Activated naive CD4-positive, alpha-beta T cell (primary cell): ENCODE results near the gene PLIN4.

Experiments
- DNase-seq, 4 experiments: peaks; one replicate each; lab custom pipeline; 2025; lab: John Stamatoyannopoulos, UW

PLIN4 gene

GRCh38 chr19:4523306-4524110 lies 5.2 kb upstream of the PLIN4 start:
- no peak for DNase-seq

GRCh38 chr19:4522291-4523002 lies 4.2 kb upstream of the PLIN4 start:
- DNase-seq = no peak

GRCh38 chr19:4521888-4522242 lies 3.6 kb upstream of the PLIN4 start:
- no peak for DNase-seq

- DNase-seq = no peak
Measured at GRCh38 chr19:4521170-4521887, 3.0 kb upstream of the PLIN4 start.

- DNase-seq = no peak
Measured at GRCh38 chr19:4519521-4520277, 1.4 kb upstream of the PLIN4 start.

GRCh38 chr19:4519172-4519496 lies 848 bp upstream of the PLIN4 start:
- no peak for DNase-seq

- DNase-seq = no peak
Measured at GRCh38 chr19:4517451-4518057, 732 bp downstream of the PLIN4 start.

GRCh38 chr19:4516939-4517300 lies 1.4 kb downstream of the PLIN4 start:
- no peak for DNase-seq

- no peak for DNase-seq
Measured at GRCh38 chr19:4516199-4516938, 1.9 kb downstream of the PLIN4 start.

- no peak for DNase-seq
Measured at GRCh38 chr19:4515732-4516131, 2.6 kb downstream of the PLIN4 start.

GRCh38 chr19:4513248-4513647 lies 5.0 kb downstream of the PLIN4 start:
- no peak for DNase-seq

- DNase-seq = no peak
Measured at GRCh38 chr19:4512070-4512469, 6.2 kb downstream of the PLIN4 start.

- no peak for DNase-seq
Measured at GRCh38 chr19:4511300-4512054, 6.8 kb downstream of the PLIN4 start.

- DNase-seq = no peak
Measured at GRCh38 chr19:4510435-4511255, 7.6 kb downstream of the PLIN4 start.

- no peak for DNase-seq
Measured at GRCh38 chr19:4508698-4509097, 9.6 kb downstream of the PLIN4 start.

GRCh38 chr19:4507804-4508203 lies 10.5 kb downstream of the PLIN4 start:
- DNase-seq = no peak

GRCh38 chr19:4507150-4507452 lies 11.2 kb downstream of the PLIN4 start:
- DNase-seq = no peak

GRCh38 chr19:4506449-4507149 lies 11.7 kb downstream of the PLIN4 start:
- no peak for DNase-seq
